Measurements from ENCODE around the gene UBE2J1. TPM values are rescaled to one million over a fixed set of nuclear protein-coding genes. Genes with fewer than 3 reads are reported as not detected.

The UBE2J1 gene
- total RNA-seq, 2 donors from 2014 or later, result 32.1 to 57.2 TPM

DNA sequence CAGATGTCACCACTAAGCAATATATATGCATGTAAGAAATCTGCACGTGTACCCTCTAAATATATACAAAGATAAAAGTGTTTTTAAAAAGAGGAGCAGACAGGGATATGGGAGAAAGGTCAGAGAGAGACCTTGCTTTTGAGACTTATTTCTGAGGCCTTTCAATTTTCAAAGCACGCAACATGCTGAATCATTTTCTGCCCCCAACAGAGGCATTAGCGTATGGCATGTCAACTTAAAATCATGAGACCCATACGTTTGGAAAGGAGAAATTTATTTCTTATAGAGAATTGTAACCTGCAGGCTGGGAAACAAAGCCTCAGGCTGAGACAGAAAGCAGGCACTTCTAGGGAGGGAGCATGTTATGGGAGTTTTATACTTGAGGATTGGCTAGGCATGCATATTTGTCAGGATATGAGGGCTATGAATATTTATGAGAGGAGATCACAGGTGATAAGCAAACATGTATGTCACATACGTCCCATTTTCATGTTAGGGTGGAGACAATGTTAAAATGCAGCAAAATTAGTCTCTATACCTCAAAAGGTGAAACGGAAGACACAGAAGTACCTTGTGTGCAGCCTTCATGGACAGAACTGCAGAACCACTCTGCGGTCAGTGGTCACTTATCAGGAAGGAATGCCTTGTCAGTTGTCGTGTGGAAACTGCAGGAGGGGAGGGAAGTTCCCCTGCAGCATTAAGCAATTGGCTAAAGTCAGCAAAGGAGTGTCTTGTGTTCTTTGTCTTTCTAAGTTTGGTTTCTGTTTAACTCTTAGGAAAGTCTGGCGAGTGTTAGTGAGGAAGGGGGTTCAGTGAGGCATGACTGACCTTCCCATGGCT is 31.2 kb downstream of the UBE2J1 start:
- intact Hi-C loops (cut with DNase I), result no loop called here
- Histone ChIP-seq H3K27ac (no peak overlapping the region), H3K9ac (ENCODE audit: low read depth in 2 of 2, low read length in 2 of 2) (no peak overlapping the region), H3K4me3 (no peak overlapping the region), H3K27me3 (no peaks in the 10 kb centered on the region), H3K9me3 (no peaks in the 10 kb centered on the region), H3K36me3 (no peaks in the 10 kb centered on the region), H3K4me1 (no peaks in the 10 kb centered on the region)
- no peak for DNase-seq
- TF ChIP-seq, protein P1, sequence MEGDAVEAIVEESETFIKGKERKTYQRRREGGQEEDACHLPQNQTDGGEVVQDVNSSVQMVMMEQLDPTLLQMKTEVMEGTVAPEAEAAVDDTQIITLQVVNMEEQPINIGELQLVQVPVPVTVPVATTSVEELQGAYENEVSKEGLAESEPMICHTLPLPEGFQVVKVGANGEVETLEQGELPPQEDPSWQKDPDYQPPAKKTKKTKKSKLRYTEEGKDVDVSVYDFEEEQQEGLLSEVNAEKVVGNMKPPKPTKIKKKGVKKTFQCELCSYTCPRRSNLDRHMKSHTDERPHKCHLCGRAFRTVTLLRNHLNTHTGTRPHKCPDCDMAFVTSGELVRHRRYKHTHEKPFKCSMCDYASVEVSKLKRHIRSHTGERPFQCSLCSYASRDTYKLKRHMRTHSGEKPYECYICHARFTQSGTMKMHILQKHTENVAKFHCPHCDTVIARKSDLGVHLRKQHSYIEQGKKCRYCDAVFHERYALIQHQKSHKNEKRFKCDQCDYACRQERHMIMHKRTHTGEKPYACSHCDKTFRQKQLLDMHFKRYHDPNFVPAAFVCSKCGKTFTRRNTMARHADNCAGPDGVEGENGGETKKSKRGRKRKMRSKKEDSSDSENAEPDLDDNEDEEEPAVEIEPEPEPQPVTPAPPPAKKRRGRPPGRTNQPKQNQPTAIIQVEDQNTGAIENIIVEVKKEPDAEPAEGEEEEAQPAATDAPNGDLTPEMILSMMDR (IDR thresholded peaks at IDR 0.05), result no peak

GRCh38 chr6:89320012-89320559 is 32.4 kb downstream of the UBE2J1 start:
- no peaks in the 10 kb centered on the region for H3K9me3 ChIP-seq
- no peak overlapping the region for H3K9ac ChIP-seq (ENCODE audit: low read depth in 2 of 2, low read length in 2 of 2)
- no peaks in the 10 kb centered on the region for H3K27me3 ChIP-seq
- intact Hi-C loops (cut with DNase I), result no loop called here
- no peak for DNase-seq
- no peaks in the 10 kb centered on the region for H3K36me3 ChIP-seq
- no peaks in the 10 kb centered on the region for H3K4me1 ChIP-seq
- no peak overlapping the region for H3K27ac ChIP-seq
- TF ChIP-seq, protein P1 (IDR thresholded peaks at IDR 0.05), result no peak
- no peak overlapping the region for H3K4me3 ChIP-seq

DNA sequence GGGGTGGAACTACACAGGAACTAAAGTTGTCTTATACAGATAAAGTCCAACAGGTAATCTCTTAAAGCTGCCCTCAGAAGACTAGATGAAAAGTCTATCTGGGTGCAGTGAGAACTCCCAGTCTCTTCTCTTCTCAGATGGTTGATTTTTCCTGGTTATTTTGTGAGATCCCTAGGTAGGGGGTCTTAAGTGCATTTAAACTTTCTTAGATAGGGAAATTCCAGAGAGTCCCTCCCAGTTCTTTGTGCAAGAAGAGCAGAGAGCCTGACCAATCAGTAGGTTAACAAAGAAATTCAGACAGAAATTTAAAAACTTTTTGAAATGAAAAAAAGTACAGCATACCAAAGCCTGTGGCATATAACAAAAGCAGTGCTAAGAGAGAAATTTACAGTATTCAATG is 35.5 kb downstream of the UBE2J1 start:
- Histone ChIP-seq H3K9ac (ENCODE audit: low read depth in 2 of 2, low read length in 2 of 2) (no peak overlapping the region), H3K27ac (no peak overlapping the region), H3K4me3 (no peak overlapping the region), H3K36me3 (no peaks in the 10 kb centered on the region), H3K4me1 (peaks cover 8% of the 10 kb centered on the region), H3K9me3 (no peaks in the 10 kb centered on the region), H3K27me3 (no peaks in the 10 kb centered on the region)
- intact Hi-C loops (cut with DNase I), result loop anchor here (10.0 kb wide), 1 partner anchor 48 kb away; no protein-coding TSS in a partner anchor
- no peak for DNase-seq
- TF ChIP-seq, protein P1 (IDR thresholded peaks at IDR 0.05), result no peak

DNA sequence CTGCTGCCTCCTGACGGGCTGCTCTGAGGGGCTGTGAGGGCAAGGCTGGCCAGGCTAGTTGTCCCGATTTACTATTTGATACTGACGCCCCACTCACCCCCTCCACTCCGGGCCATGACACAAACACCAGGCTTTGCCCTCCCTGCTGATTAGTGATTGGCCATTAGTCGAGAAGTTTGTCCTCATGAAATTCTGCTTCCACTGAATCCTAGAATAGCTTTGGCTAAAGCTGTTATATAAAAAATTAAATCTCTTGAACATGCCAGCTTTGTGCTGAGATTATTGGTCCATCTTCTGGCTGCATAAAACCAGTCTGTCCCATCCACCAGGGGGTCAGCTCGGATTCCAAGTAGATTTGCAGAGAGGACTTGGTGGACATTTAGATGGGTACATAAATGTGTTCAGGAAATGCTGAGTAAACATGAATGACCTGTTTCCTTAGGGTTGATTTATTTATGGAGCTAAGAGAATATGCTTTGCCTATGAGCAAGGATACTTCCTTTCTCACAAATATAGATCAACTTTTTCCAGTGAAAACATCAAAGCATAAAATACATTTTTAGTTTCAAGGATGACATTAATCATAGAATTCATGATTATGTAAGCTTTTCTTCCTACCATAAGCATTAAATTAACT is 37.2 kb downstream of the UBE2J1 start, which contains the start of gene GABRR2:
GABRR2 (minus strand) TSS at position 51 of the 637 bp plus-strand sequence. CDS start 134 bp downstream, outside the sequence.
- DNase-seq, result no peak
- no peaks in the 10 kb centered on the region for H3K9me3 ChIP-seq
- H3K27ac ChIP-seq, result no peak within 1 kb of the TSS
- intact Hi-C loops (cut with DNase I), result loop anchor here (10.0 kb wide), 1 partner anchor 49 kb away; no protein-coding TSS in a partner anchor
- no peaks in the 10 kb centered on the region for H3K27me3 ChIP-seq
- H3K4me1 ChIP-seq, result peaks cover 10% of the 10 kb centered on the region
- H3K9ac ChIP-seq (ENCODE audit: low read depth in 2 of 2, low read length in 2 of 2), result no peak within 1 kb of the TSS
- H3K36me3 ChIP-seq, result no peaks in the 10 kb centered on the region
- TF ChIP-seq, protein P1 (IDR thresholded peaks at IDR 0.05), result no peak
- H3K4me3 ChIP-seq, result no peak within 1 kb of the TSS

DNA sequence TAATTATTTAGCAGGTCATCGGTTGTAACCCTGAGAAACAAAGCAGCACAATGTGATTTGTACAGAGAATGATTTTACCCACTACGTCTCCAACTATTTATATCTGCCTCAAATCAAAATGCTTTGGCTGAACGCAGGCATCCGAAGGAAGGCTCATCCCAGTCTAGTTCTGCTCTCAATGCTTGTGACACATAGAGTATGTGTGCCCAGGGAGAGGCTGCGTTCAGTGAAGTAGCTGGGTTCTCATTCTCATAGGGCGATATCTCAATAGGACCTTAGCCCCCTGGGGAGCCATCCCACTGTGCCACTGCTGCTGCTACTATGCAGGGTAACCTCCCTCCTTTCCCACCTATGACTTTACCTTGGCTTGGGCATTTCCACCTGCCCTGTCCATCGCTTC is 37.8 kb downstream of the UBE2J1 start:
- no peaks in the 10 kb centered on the region for H3K9me3 ChIP-seq

More for the DNA sequence above, 37.8 kb downstream of the UBE2J1 start:
- no peak for DNase-seq
- intact Hi-C loops (cut with DNase I), result loop anchor here (10.0 kb wide), 1 partner anchor 50 kb away; no protein-coding TSS in a partner anchor
- peaks cover 10% of the 10 kb centered on the region for H3K4me1 ChIP-seq
- no peak overlapping the region for H3K9ac ChIP-seq (ENCODE audit: low read depth in 2 of 2, low read length in 2 of 2)
- H3K4me3 ChIP-seq, result no peak overlapping the region
- no peaks in the 10 kb centered on the region for H3K36me3 ChIP-seq
- TF ChIP-seq, protein P1 (IDR thresholded peaks at IDR 0.05), result no peak
- H3K27me3 ChIP-seq, result no peaks in the 10 kb centered on the region
- no peak overlapping the region for H3K27ac ChIP-seq
